GM21737 (cell line): ENCODE results near the gene NME4.
"Not testable (repeated sequence)": the region's sequence is repeated elsewhere in the genome, so short reads cannot be mapped to it uniquely, and the experiment has no call there.

Source experiments
- ATAC-seq: cut with Tn5 transposase; IDR thresholded peaks from one replicate; pipeline ENCODE4 v1.9.1; 2021; ENCODE audit warnings: mild to moderate bottlenecking, moderate library complexity; ENCODE audit not compliant: unreplicated experiment

The NME4 gene

DNA sequence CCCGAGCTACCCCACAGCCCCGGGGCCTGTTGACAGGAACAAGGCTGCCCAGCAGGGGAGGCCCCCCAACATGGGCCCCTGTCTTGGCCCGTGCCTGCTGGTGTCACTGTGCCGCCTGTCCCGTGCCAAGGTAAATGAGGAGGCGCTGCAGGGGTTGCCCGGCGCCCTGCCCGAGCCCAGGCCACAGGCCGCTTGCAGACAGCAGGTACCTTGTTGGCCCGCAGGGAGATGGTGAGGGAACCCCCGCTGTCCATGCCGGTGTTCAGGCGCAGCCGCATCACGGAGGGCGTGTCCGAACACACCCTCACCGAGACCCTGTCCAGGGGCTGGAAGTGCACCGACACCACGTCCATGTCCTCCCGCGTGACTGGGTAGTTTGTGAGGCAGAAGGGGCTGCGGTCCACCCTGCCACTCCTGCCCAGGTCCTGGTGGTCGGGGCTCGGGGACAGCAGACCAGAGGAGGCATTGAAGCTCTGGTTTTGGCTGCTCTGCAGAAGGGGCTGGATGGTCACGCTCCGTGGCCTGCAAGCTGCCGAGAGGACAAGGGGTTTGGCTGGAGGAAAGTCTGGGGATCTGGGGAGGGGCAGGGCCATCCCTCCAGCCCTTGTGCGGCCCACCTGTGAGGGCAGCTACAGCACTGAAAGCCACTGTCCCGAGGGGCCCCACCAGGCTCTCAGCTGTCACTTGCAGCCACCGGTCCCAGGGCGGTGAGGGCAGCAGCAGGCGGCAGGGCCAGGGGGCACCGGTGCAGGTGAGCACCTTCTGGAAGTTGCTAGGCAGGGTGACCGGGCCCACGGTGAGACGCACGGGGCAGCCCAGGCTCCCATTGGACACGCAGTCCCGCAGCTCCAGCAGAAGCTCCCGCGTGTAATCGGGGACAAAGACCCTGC lies 20.8 kb upstream of the NME4 start:
- ATAC-seq, result no peak

DNA sequence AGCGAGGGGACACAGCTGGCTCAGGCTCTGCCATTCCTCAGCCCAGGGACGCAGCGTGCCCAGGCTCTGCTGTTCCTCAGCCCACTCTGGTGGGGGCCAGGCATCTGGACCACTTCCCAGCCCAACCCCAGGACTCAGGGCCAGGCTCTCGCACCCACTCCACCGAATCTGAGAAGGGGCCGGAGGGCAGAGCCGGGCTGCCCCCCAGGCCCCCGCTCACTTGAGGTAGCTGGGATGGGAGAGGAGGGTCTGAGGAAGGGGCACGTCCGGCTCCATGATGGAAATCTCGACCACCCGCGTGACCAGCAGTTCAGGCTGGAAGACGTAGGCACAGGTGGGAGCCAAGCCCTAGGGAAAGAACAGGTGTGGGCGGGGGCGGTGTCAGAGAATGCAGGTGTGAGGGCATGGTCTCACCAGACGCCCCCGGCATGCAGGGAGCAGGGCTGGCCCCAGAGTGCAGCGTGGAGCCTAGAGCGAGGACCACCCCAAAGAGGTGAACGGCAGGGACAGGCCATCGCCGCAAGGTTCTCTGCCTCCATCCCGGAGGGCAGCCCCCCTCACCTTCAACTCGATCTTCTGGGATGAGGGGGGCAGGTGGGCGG lies 20.1 kb upstream of the NME4 start:
- no peak for ATAC-seq

DNA sequence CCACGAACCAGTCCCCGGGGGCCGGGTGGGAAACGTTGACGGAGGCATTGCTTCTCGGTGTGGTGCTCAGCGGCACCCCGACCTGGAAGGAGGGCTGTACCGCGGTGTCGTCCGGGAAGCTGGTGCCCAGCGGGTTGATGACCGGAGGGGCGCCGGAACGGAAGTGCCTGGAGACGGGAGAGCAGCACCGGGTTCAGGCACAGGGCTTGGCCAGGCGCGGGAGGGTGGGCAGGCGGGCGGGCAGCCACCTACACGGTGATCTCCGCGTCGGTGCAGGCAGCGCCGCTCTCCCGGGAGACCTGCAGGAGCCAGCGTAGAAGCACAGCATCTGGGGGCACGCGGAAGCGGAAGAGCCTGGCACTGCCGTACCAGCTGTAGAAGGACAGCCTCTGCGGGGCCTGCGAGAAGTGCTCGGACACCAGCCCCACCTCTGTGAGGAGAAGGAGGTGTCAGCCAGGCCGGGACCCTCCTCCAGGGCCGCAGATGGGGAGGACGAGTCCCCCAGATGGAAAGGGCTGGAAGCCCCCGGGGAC lies 19.5 kb upstream of the NME4 start:
- ATAC-seq, result no peak

DNA sequence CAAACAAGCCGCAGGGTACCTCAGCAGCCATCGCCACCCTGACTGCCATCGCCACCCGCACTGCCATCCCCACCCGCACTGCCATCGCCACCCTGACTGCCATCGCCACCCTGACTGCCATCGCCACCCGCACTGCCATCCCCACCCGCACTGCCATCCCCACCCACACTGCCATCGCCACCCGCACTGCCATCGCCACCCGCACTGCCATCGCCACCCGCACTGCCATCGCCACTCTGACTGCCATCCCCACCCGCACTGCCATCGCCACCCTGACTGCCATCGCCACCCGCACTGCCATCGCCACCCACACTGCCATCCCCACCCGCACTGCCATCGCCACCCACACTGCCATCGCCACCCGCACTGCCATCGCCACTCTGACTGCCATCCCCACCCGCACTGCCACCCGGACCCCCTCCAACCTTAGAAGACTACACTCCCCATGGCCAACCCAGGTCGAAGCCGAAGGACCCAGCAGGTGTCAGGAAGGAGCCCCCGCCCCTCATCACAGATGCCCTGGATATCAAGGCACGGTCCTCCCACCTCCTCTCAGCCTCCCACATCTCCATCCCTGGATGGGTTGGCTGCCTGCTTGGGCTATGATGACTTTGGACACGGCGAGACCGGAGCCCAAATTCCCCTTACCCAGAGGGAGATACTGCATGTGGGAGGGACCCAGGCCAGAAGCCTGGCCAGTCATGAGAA lies 18.7 kb upstream of the NME4 start:
- ATAC-seq, result not testable (repeated sequence)

DNA sequence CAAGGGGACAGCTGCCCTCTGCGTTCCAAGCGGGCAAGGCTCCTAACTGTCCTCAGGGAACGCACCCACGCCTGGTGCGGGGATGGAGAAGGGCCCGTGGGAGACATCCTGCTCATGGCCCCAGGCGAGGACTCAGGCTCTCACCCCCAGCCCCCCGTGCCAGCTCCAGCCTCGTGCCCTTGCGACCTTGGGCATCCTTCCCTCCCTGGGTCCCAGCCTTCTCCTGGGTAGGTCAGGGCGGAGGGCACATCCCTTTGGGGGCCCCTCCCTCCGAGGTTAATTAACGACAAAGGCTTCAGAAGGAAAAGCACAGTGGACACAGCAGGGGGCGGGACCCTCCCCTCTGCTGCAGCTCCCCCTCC lies 18.2 kb upstream of the NME4 start:
- no peak for ATAC-seq

DNA sequence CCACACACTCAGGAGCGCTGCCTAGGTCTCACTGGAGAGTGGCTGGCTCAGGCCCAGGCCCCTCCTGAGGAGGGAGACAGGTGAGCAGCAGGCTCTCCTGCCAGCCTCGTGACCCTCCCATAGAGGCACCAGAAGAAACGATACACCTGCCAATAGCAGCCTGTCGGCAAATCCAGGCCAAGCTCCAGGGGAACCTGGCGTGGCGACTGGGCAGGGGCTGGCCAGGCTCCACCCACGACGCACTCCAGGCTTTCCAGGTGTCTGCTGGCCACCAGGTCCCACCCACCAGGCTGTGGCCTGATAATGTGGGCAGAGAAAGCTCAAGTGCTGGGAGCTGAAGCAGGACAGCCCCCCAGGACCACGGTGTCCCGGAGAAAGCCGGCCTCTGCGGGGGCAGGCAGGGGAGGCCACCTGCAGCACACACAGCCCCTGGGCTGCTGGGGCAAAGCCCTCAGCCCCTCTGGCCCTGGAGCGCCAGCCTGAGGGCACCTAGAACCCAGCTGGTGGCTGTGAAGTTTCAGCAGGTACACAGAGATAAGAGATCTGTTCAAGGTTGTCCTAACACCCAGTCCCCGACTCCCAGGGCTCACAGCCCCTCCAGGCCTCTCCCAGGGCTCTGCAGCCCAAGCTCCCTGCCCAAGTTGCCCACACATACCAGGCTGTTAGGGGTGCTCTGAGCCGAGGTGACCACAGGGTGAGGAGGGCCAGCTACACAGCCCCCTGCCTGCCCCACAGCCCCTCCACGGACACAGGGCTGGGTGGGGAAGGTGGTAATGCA lies 17.6 kb upstream of the NME4 start:
- ATAC-seq, result no peak

DNA sequence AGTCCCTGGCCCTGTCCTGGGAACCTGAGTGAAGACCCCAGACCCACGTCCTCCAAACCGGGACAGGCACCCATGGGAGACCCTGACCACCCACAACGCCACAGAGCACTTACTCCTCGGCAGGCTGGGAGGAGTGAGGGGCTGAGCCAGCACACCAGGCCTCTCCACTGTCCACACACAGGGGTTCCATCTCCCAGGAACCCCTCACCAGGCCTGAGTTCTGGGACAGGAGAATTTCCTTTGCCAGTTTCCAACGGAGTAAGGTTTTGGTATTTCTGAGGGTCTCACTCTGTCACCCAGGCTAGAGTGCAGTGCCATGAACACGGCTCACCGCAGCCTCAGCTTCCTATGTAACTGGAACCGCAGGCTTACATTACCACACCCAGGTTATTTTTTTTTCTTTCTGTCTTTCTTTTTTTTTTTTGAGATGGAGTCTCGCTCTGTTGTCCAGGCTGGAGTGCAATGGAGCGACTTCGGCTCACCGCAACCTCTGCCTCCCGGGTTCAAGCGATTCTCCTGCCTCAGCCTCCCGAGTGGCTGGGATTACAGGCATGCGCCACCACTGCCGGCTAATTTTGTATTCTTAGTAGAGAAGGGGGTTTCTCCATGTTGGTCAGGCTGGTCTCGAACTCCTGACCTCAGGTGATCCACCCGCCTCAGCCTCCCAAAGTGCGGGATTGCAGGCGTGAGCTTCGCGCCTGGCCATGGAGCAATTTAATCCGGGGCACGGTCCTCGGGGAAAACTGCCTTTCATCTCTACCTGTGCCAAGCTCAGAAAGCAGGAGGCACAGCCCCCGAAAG lies 16.8 kb upstream of the NME4 start:
- no peak for ATAC-seq

DNA sequence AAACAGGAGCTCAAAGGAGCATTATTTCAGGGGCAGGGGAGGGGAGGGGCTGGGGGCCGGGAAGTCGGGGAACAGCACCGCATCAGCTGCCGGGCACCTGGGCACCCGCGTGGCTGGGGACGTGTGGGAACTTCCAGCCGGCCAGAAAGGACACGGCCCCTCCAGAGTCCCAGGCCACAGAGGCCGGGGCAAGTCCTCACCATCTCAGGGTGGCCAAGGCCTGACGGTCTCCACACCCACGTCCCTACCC lies 16.3 kb upstream of the NME4 start:
- no peak for ATAC-seq

DNA sequence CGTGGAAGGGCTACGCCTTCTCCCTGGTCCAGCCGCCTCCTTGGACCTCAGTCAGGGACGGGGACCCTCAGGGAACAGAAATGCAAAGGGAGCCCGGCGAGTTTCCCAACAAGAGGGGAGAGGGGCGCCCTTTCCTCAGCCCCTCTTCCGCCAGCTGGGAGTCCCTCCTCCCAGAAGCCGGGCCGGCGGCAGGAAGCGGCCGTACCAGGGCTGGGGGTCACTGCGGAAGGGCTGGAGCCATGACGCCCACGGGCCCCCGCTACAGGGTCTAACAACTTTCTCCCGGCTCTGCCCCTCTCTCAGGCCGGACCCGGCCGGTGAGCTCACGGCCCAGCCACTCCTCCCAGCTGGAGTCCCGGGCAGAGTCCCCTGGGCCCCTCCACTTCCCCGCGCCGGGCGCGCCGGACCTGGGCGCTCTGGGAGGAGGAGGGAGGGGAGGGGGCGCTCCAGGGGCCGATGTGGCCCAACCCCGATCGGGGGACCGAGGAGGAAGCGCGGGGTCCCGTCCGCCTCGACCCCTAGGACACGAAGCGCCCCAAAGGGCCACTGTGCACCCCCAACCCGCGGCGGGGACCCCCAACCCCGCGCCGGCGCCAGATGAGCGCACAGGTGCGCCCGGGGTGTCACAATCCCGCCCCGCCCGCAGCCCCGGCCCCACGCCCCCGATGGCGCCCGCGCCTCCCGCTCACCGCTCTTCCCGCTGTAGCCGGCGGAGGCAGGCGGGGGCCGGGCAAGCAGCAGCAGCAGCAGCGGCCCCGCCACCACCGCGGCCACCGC lies 15.8 kb upstream of the NME4 start:
- peak; percentile 17 for ATAC-seq

DNA sequence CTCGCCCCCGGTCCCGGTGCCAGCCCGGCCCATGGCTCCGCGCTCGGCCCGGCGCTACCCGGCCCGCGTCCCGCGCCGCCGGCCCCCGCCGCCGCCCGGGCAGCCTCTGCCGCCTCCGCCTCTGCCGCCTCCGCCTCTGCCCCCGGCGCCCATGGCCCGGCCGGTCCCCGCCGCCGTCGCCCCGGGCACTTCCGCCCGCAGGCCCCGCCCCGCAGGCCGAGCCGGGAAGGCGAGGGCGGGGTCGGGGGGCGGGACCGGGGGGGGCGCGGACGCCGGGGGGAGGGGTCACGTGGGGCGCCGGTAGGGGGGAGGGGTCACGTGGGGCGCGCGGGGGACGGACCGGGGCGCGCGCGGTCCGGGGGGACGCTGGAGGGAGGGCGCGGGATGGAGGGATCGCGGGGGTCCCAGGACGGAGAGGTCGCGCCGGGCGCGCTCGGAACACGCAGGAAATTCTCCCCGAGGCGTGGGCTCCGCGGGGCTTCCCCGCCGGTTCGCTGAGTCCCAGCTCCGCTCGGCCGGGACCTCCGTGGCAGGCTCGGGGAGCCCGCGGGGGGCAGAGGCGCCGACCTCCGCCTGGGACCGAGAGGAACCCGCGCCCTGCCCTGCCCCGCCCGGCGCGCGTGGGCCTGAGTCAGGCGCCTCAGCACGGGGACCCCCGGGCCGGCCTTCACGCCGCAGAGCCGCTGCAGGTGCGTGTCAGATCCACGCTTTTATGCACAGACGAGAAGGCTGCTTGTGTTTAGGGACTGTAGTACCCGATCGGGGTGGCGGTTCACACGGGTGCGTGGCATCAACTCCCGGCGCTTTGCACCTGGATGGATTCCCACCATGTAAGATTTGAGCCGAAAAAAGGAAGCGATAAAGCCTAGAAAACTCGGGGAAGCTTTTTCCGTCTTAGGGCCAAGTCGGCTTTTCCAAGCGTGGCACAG lies 14.9 kb upstream of the NME4 start, which contains the start of gene PGAP6:
TSS of gene PGAP6 (minus strand) at position 190 of the 929 bp plus-strand sequence. CDS start at position 33, 157 bp downstream.
- ATAC-seq, result peak; percentile 39

DNA sequence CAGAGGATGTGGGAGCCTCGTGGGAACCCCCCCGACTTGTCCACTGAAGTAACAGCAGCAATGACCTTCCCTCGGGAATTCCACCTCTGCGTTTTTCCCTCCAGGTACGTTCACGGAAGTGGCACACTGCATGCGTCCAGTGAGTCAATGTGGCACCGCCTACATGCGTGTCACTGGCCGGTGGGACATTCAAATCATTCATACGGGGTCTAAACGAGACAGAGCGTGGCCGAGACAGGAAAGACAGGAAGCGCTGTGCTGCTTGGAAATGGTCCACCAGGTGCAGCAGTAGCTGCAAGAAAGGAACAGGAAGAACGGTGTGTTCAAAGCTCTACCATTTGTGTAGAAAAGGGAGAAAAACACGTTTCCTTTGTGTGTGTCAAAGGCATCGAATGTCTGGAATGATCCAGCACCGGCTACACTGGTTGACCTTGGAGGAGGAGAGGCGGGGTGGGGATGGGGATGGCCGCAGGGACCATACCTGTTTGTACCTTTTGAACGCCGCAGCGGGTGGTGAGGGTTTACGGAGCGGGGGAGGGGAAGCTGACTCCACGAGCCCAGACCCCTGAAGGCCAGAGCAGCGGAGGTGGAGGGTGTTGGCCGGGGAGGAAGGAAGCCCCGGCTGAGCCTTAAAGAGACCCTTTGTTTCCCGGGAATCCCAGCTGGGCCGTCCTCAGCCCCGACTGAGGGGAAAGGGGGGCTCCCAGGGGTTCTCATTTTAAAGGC lies 13.5 kb upstream of the NME4 start:
- ATAC-seq, result peak; percentile 39

DNA sequence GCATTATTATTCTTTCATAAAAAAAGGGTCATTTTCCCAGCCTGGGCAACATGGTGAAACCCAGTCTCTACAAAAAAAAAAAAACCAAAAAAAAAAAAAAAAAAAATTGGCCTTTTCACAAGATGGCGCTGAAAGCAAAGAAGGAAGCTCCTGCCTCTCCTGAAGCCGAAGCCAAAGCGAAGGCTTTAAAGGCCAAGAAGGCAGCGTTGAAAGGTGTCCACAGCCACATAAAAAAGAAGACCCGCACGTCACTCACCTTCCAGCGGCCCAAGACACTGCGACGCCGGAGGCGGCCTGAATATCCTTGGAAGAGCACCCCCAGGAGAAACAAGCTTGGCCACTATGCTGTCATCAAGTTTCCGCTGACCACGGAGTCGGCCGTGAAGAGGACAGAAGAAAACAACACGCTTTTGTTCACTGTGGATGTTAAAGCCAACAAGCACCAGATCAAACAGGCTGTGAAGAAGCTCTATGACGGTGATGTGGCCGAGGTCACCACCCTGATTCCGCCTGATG lies 10.3 kb upstream of the NME4 start:
- no peak for ATAC-seq

DNA sequence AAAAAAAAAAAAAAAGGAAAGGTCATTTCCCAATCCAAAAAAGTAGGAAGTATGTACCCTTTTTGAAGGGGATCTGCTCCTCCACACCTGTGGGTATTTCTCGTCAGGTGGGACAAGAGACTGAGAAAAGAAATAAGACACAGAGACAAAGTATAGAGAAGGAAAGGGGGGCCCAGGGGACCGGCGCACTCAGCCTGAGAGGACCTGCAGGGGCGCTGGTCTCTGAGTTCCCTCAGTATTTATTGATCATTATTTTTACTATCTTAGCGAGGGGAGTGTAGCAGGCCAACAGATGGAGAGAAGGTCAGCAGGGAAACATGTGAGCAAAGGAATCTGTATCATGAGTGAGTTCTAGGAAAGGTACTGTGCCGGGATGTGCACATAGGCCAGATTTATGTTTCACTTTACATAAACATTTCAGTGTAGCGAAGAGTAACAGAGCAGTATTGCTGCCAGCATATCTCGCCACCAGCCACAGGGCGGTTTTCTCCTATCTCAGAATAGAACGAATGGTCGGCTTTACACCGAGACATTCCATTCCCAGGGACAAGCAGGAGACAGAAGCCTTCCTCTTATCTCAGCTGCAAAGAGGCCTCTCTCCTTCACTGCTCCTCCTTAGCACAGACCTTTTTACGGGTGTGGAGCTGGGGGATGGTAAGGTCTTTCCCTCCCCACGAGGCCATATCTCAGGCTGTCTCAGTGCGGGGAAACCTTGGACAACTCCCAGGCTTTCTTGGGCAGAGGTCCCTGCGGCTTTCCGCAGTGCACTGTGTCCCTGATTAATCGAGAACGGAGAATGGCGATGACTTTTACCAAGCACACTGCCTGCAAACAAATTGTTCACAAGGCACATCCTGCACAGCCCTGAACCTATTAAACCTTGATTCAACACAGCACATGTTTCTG lies 9.0 kb upstream of the NME4 start:
- ATAC-seq, result not testable (repeated sequence)

DNA sequence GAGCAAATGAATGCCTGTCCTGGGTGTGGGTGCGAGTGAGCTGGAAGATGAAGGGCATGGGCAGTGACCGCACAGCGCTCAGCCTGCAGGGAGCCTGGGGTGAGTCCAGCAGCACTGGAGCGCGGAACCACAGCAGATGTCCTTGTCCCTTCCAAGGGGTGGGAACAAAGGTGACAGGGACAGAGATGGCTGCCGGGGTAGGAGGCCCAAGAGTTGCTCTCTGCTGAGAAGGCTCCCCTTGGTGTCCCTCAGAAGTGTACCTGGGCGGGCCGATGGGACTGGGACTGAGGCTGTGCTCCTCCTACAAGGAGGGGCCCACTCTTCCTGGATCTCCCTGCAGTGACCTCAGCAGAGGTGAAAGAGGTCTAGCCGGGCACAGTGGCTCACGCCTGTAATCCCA lies 7.6 kb upstream of the NME4 start:
- ATAC-seq, result no peak

DNA sequence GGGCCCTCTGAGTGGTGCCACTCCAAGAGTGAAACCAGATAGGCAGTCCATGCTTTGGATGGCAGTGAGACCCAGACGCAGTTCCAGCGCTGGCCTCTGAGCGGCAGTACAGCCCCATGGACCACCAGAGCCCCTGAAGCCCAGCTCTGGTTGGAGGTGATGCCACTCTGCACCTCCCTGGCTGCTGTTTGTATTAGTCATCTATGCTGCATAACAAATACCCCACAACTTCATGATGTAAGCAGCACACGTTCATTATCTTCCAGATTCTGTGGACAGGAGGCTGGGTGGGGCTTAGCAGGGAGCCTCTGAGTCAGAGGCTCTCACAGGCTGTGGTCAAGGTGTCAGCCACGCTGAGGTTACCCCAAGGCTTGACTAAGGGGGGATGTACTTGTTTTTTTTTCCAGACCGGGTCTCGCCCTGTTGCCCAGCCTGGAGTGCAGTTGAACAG lies 5.1 kb upstream of the NME4 start:
- ATAC-seq, result no peak

DNA sequence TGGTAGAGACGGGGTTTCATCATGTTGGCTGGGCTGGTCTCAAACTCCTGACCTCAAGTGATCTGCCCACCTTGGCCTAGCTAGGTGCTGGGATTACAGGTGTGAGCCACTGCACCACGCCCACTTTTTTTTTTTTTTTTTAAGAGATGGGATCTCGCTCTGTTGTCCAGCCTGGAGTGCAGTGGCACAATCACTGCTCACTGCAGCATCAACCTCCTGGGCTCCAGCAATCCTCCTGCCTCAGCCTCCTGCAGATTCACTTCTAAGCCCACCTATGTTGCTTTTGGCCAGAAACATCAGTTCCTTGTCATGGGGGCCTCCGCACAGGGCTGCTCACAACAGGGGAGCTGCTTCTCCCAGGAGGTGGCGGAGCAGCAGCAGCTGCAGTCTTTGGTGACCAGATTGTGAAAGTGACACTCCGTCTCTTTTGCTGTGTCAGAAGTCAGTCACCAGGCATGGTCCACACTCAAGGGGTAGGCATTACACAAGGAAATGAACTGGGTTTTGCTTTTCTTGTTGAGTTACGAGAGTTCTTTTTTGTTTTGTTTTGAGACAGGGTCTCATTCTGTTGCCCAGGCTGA lies 4.5 kb upstream of the NME4 start:
- ATAC-seq, result no peak
